HG03139 (cell line): ENCODE results near the gene EGFR.

ENCODE experiments used
- ATAC-seq: cut with Tn5 transposase; IDR thresholded peaks from one replicate; pipeline ENCODE4 v1.9.1; 2021; ENCODE audit not compliant: unreplicated experiment

The EGFR gene

GRCh38 chr7:55142919-55143600, 124.2 kb downstream of the EGFR start:
- ATAC-seq = no peak

- ATAC-seq = no peak
These were observed 125.8 kb downstream of the EGFR start for GRCh38 chr7:55144333-55145317.

- no peak for ATAC-seq
These were observed 126.8 kb downstream of the EGFR start for GRCh38 chr7:55145606-55146005.

- no peak for ATAC-seq
These were observed 128.3 kb downstream of the EGFR start for GRCh38 chr7:55147101-55147500.

GRCh38 chr7:55147736-55148135, 128.9 kb downstream of the EGFR start:
- no peak for ATAC-seq

GRCh38 chr7:55148571-55148970, 129.8 kb downstream of the EGFR start:
- no peak for ATAC-seq

- ATAC-seq = no peak
These were observed 130.2 kb downstream of the EGFR start for GRCh38 chr7:55149001-55149400.

- no peak for ATAC-seq
These were observed 131.3 kb downstream of the EGFR start for GRCh38 chr7:55150166-55150565.

- ATAC-seq = no peak
These were observed 132.1 kb downstream of the EGFR start for GRCh38 chr7:55150709-55151451.

GRCh38 chr7:55152516-55152915, 133.7 kb downstream of the EGFR start:
- ATAC-seq = no peak

- ATAC-seq = no peak
These were observed 135.3 kb downstream of the EGFR start for GRCh38 chr7:55154096-55154495.

- ATAC-seq = no peak
These were observed 136.7 kb downstream of the EGFR start for GRCh38 chr7:55155351-55156117.

GRCh38 chr7:55156919-55157763, 138.3 kb downstream of the EGFR start:
- no peak for ATAC-seq

GRCh38 chr7:55157764-55158105, 138.9 kb downstream of the EGFR start:
- no peak for ATAC-seq

GRCh38 chr7:55158541-55159382, 139.9 kb downstream of the EGFR start:
- no peak for ATAC-seq

- no peak for ATAC-seq
These were observed 141.7 kb downstream of the EGFR start for GRCh38 chr7:55160539-55160938.

GRCh38 chr7:55161154-55161687, 142.4 kb downstream of the EGFR start:
- ATAC-seq = no peak

GRCh38 chr7:55162476-55162875, 143.7 kb downstream of the EGFR start:
- ATAC-seq = no peak

- ATAC-seq = no peak
These were observed 144.9 kb downstream of the EGFR start for GRCh38 chr7:55163733-55164132.
